A673 (cell line): ENCODE results near the gene CREB3L4. TPM values are rescaled to one million over a fixed set of nuclear protein-coding genes. Genes with fewer than 3 reads are reported as not detected.
A peak's percentile ranks its signal among the peaks of the same experiment; 100 is the strongest.

Experiments
- BruUV-seq: library from RNA; stranded (reverse); fragments of 400-500 nt; replicated peaks from 2 replicates; lab custom pipeline; 2021; lab: Mats Ljungman, UMichigan
- CTCF ChIA-PET: fragments of 300-600 bp; sonication (Branson Sonifier 250); formaldehyde crosslinking; loops from one replicate; lab custom pipeline; 2022; ENCODE audit warnings: antibody characterized with exemption; lab: Charles Lee
- POLR2A ChIA-PET: fragments of 300-600 bp; sonication (Branson Sonifier 250); formaldehyde crosslinking; loops from one replicate; lab custom pipeline; 2022; ENCODE audit warnings: antibody characterized with exemption; ENCODE audit not compliant: low non-redundant PET; lab: Charles Lee
- DNase-seq: peaks from one replicate; pipeline ENCODE4 v3.0.0-alpha.2; 2015; ENCODE audit warnings: low spot score
- H3K27ac ChIP-seq: fragments of 200-600 bp; sonication (generic); 2 replicates; pipeline ENCODE4 v1.5.1; 2016; ENCODE audit warnings: mixed run types, low read depth, mild to moderate bottlenecking, mixed read lengths, antibody characterized with exemption, low read length; ENCODE audit not compliant: poor library complexity, severe bottlenecking
- H3K27me3 ChIP-seq: fragments of 200-600 bp; sonication (generic); replicated peaks from 2 replicates; pipeline ENCODE4 v1.6.1; 2017; ENCODE audit warnings: mixed run types, low read depth, mild to moderate bottlenecking, mixed read lengths, antibody characterized with exemption, low read length; ENCODE audit not compliant: insufficient read depth, poor library complexity
- H3K36me3 ChIP-seq: fragments of 200-600 bp; sonication (generic); 2 replicates; pipeline ENCODE4 v1.6.1; 2016; ENCODE audit warnings: mixed run types, mild to moderate bottlenecking, mixed read lengths, antibody characterized with exemption, low read length; ENCODE audit not compliant: insufficient read depth, poor library complexity, severe bottlenecking
- H3K4me1 ChIP-seq: fragments of 200-600 bp; sonication (generic); 2 replicates; pipeline ENCODE4 v1.6.1; 2017; ENCODE audit warnings: mixed run types, mild to moderate bottlenecking, mixed read lengths, antibody characterized with exemption, low read length; ENCODE audit not compliant: insufficient read depth, poor library complexity, severe bottlenecking
- H3K4me3 ChIP-seq: fragments of 200-600 bp; sonication (generic); 2 replicates; pipeline ENCODE4 v1.5.1; 2016; ENCODE audit warnings: low read depth, mixed run types, mild to moderate bottlenecking, mixed read lengths, low read length; ENCODE audit not compliant: poor library complexity, severe bottlenecking
- H3K9me3 ChIP-seq: fragments of 200-600 bp; sonication (generic); 2 replicates; pipeline ENCODE4 v1.6.1; 2016; ENCODE audit warnings: mixed run types, low read depth, mild to moderate bottlenecking, mixed read lengths, antibody characterized with exemption, low read length; ENCODE audit not compliant: poor library complexity, severe bottlenecking
- CTCF ChIP-seq: fragments of 300-800, 200-600 bp; sonication (generic); conservative IDR thresholded peaks from 2 replicates; pipeline ENCODE4 v1.5.1; 2017; ENCODE audit warnings: low read depth, mild to moderate bottlenecking, antibody characterized with exemption, low read length, moderate library complexity, mixed read lengths
- EZH2 ChIP-seq: fragments of 200-600 bp; sonication (generic); IDR thresholded peaks from 2 replicates; pipeline ENCODE4 v1.6.1; 2017; ENCODE audit warnings: borderline replicate concordance, low read depth, mild to moderate bottlenecking, mixed read lengths, antibody characterized with exemption, low read length; ENCODE audit not compliant: poor library complexity, severe bottlenecking
- intact Hi-C: fragments of 100-400 bp; cut with micrococcal nuclease; formaldehyde crosslinking; loops from one replicate; pipeline ENCODE4 v1.10.0; 2022; ENCODE audit not compliant: unreplicated experiment
- total RNA-seq: library from RNA; stranded (reverse); gene quantifications from 2 replicates; pipeline ENCODE4 v1.2.3, GENCODE V29; 2021

The CREB3L4 gene
- total RNA-seq, 1 experiment from 2014 or later = 8.7 TPM

- H3K9me3 ChIP-seq = no peaks in the 10 kb centered on the region
- no peaks in the 10 kb centered on the region for H3K27me3 ChIP-seq
- peaks cover 18% of the 10 kb centered on the region for H3K4me1 ChIP-seq
- BruUV-seq = no TSS peak
- no peak for DNase-seq
- ChIA-PET POLR2A (interaction anchor here (0.5 kb wide), 1 partner anchor 17 kb away, joined by 3 read pairs; no protein-coding TSS in a partner anchor), CTCF (no interaction called here)
- intact Hi-C loops = no loop called here
- H3K27ac ChIP-seq = peak overlapping the region; percentile 0
- H3K36me3 ChIP-seq = peaks cover 13% of the 10 kb centered on the region
- H3K4me3 ChIP-seq = peak overlapping the region; percentile 95
- no peak for TF ChIP-seq EZH2
- no peak for TF ChIP-seq CTCF
These were observed 8.8 kb upstream of the CREB3L4 start for GRCh38 chr1:153958961-153959260.

GRCh38 chr1:153959454-153959853 lies 8.2 kb upstream of the CREB3L4 start:
- H3K9me3 ChIP-seq = no peaks in the 10 kb centered on the region
- POLR2A ChIA-PET = no interaction called here
- no peak overlapping the region for H3K4me3 ChIP-seq
- TF ChIP-seq EZH2 (no peak), CTCF (no peak)
- no TSS peak for BruUV-seq
- no peak for DNase-seq
- H3K36me3 ChIP-seq = peaks cover 13% of the 10 kb centered on the region
- peaks cover 18% of the 10 kb centered on the region for H3K4me1 ChIP-seq
- CTCF ChIA-PET = no interaction called here
- no peaks in the 10 kb centered on the region for H3K27me3 ChIP-seq
- intact Hi-C loops = no loop called here
- peak overlapping the region; percentile 0 for H3K27ac ChIP-seq

GRCh38 chr1:153960206-153960605 lies 7.5 kb upstream of the CREB3L4 start:
- ChIA-PET CTCF (no interaction called here), POLR2A (no interaction called here)
- TF ChIP-seq CTCF = no peak
- no peak for TF ChIP-seq EZH2
- H3K27me3 ChIP-seq = no peaks in the 10 kb centered on the region
- H3K4me1 ChIP-seq = peaks cover 18% of the 10 kb centered on the region
- H3K27ac ChIP-seq = no peak overlapping the region
- no peak overlapping the region for H3K4me3 ChIP-seq
- H3K36me3 ChIP-seq = peaks cover 13% of the 10 kb centered on the region
- no peaks in the 10 kb centered on the region for H3K9me3 ChIP-seq
- DNase-seq = no peak
- BruUV-seq = no TSS peak
- intact Hi-C loops = loop anchor here (5.0 kb wide), 1 partner anchor 288 kb away; the partner anchor contains the start of gene ILF2
